GM12878 (cell line): ENCODE data around the gene TTC39C.

Source experiments
- CHD1 ChIP-seq: IDR thresholded peaks from 2 replicates; pipeline ENCODE4 v1.6.1; 2012; ENCODE audit warnings: low read depth, low read length, improper control_type of control experiment
- CTCF ChIP-seq, 3 experiments: IDR thresholded peaks in 2 of 3; conservative IDR thresholded peaks in 1 of 3; 2 replicates each; pipeline ENCODE4 v1.5.1; 2011; ENCODE audit warnings: low read depth in 3 of 3, low read length in 3 of 3, mild to moderate bottlenecking in 3 of 3, control low read depth in 2 of 3, moderate library complexity in 2 of 3, inconsistent platforms in 1 of 3, mixed read lengths in 1 of 3; ENCODE audit not compliant: control insufficient read depth in 2 of 3, insufficient read depth in 1 of 3; ENCODE audit errors: extremely low read depth in 1 of 3
- USF1 ChIP-seq: IDR thresholded peaks from 2 replicates; pipeline ENCODE4 v1.6.1; 2011; ENCODE audit warnings: borderline replicate concordance, low read depth, mild to moderate bottlenecking, moderate library complexity, mixed read lengths, low read length; ENCODE audit not compliant: insufficient read depth; ENCODE audit errors: extremely low read length
- TF ChIP-seq, protein P1 (sequence below): fragments of 150-350 bp; IDR thresholded peaks from 2 replicates; pipeline ENCODE4 v1.6.1; 2016; ENCODE audit warnings: low read depth, low read length

- TF ChIP-seq, protein P1, sequence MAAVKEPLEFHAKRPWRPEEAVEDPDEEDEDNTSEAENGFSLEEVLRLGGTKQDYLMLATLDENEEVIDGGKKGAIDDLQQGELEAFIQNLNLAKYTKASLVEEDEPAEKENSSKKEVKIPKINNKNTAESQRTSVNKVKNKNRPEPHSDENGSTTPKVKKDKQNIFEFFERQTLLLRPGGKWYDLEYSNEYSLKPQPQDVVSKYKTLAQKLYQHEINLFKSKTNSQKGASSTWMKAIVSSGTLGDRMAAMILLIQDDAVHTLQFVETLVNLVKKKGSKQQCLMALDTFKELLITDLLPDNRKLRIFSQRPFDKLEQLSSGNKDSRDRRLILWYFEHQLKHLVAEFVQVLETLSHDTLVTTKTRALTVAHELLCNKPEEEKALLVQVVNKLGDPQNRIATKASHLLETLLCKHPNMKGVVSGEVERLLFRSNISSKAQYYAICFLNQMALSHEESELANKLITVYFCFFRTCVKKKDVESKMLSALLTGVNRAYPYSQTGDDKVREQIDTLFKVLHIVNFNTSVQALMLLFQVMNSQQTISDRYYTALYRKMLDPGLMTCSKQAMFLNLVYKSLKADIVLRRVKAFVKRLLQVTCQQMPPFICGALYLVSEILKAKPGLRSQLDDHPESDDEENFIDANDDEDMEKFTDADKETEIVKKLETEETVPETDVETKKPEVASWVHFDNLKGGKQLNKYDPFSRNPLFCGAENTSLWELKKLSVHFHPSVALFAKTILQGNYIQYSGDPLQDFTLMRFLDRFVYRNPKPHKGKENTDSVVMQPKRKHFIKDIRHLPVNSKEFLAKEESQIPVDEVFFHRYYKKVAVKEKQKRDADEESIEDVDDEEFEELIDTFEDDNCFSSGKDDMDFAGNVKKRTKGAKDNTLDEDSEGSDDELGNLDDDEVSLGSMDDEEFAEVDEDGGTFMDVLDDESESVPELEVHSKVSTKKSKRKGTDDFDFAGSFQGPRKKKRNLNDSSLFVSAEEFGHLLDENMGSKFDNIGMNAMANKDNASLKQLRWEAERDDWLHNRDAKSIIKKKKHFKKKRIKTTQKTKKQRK: no peak
- TF ChIP-seq CTCF (IDR thresholded peaks at IDR 0.05 in 2 of 3, conservative IDR thresholded peaks at IDR 0.05 in 1 of 3; ENCODE audit: control insufficient read depth in 2 of 3, extremely low read depth in 1 of 3, insufficient read depth in 1 of 3, low read depth in 3 of 3, low read length in 3 of 3) (no peak), CHD1 (no peak), USF1 (no peak)
These were observed 71.5 kb downstream of the TTC39C start for GRCh38 chr18:24086082-24086481.
